Trophoblast cell (in vitro differentiated cells and primary cell): ENCODE data around the gene LRP4.
"Not testable (repeated sequence)": the region's sequence is repeated elsewhere in the genome, so short reads cannot be mapped to it uniquely, and the experiment has no call there.

Experiments used
- DNase-seq, 2 donors: peaks; one replicate each; pipeline ENCODE4 v3.0.0-alpha.2; 2016
- H2AFZ ChIP-seq: 2 replicates; pipeline ENCODE4 v1.6.1; 2013; ENCODE audit warnings: low read length, moderate library complexity, mild to moderate bottlenecking; ENCODE audit not compliant: insufficient read depth, poor library complexity
- H2AK5ac ChIP-seq: 2 replicates; pipeline ENCODE4 v1.6.1; 2013; ENCODE audit warnings: mild to moderate bottlenecking, low read length
- H2BK120ac ChIP-seq: 2 replicates; pipeline ENCODE4 v1.6.1; 2013; ENCODE audit warnings: low read length, mild to moderate bottlenecking, moderate library complexity; ENCODE audit not compliant: insufficient read depth, poor library complexity
- H2BK12ac ChIP-seq: 2 replicates; pipeline ENCODE4 v1.6.1; 2013; ENCODE audit warnings: mild to moderate bottlenecking, low read length, moderate library complexity
- H2BK5ac ChIP-seq: 2 replicates; pipeline ENCODE4 v1.6.1; 2013; ENCODE audit warnings: low read length, low read depth, moderate library complexity, mild to moderate bottlenecking; ENCODE audit not compliant: poor library complexity
- H3K14ac ChIP-seq: 2 replicates; pipeline ENCODE4 v1.6.1; 2013; ENCODE audit warnings: mild to moderate bottlenecking, low read length
- H3K18ac ChIP-seq: 2 replicates; pipeline ENCODE4 v1.6.1; 2013; ENCODE audit warnings: mild to moderate bottlenecking, low read length
- H3K23ac ChIP-seq: 2 replicates; pipeline ENCODE4 v1.6.1; 2013; ENCODE audit warnings: low read length
- H3K27ac ChIP-seq: 2 replicates; pipeline ENCODE4 v1.5.1; 2013; ENCODE audit warnings: low read depth, mild to moderate bottlenecking, inconsistent platforms, low read length, moderate library complexity
- H3K27me3 ChIP-seq: 2 replicates; pipeline ENCODE4 v1.6.1; 2013; ENCODE audit warnings: inconsistent platforms, mild to moderate bottlenecking, low read length, moderate library complexity; ENCODE audit not compliant: insufficient read depth
- H3K36me3 ChIP-seq, 2 experiments: 1 replicate in 1 of 2; 2 replicates in 1 of 2; pipeline ENCODE4 v1.6.1; 2013; ENCODE audit warnings: low read length in 2 of 2, mild to moderate bottlenecking in 2 of 2, moderate library complexity in 1 of 2; ENCODE audit not compliant: insufficient read depth in 2 of 2, control insufficient read depth in 1 of 2
- H3K4ac ChIP-seq: 2 replicates; pipeline ENCODE4 v1.6.1; 2013; ENCODE audit warnings: low read depth, mild to moderate bottlenecking, low read length, moderate library complexity
- H3K4me1 ChIP-seq, 2 experiments: 1 replicate in 1 of 2; 2 replicates in 1 of 2; pipeline ENCODE4 v1.6.1; 2013; ENCODE audit warnings: low read length in 2 of 2, mild to moderate bottlenecking in 2 of 2, moderate library complexity in 1 of 2; ENCODE audit not compliant: insufficient read depth in 2 of 2, control insufficient read depth in 1 of 2
- H3K4me2 ChIP-seq: 2 replicates; pipeline ENCODE4 v1.6.1; 2013; ENCODE audit warnings: inconsistent platforms, mild to moderate bottlenecking, low read length, moderate library complexity
- H3K4me3 ChIP-seq: 2 replicates; pipeline ENCODE4 v1.5.1; 2013; ENCODE audit warnings: mild to moderate bottlenecking, low read depth, low read length, inconsistent platforms
- H3K79me1 ChIP-seq: one replicate; pipeline ENCODE4 v1.6.1; 2013; ENCODE audit warnings: low read length
- H3K79me2 ChIP-seq: 2 replicates; pipeline ENCODE4 v1.6.1; 2013; ENCODE audit warnings: low read length, mild to moderate bottlenecking; ENCODE audit not compliant: control insufficient read depth, insufficient read depth, poor library complexity
- H3K9ac ChIP-seq: 2 replicates; pipeline ENCODE4 v1.6.1; 2013; ENCODE audit warnings: mild to moderate bottlenecking, low read length
- H3K9me3 ChIP-seq: 2 replicates; pipeline ENCODE4 v1.6.1; 2013; ENCODE audit warnings: low read depth, mild to moderate bottlenecking, control low read depth, inconsistent platforms, low read length; ENCODE audit not compliant: insufficient read depth
- H4K12ac ChIP-seq: 2 replicates; pipeline ENCODE4 v1.6.1; 2013; ENCODE audit warnings: low read depth, mild to moderate bottlenecking, low read length, moderate library complexity
- H4K8ac ChIP-seq: 2 replicates; pipeline ENCODE4 v1.6.1; 2013; ENCODE audit warnings: low read depth, mild to moderate bottlenecking, low read length, moderate library complexity
- H4K91ac ChIP-seq: one replicate; pipeline ENCODE4 v1.6.1; 2013; ENCODE audit warnings: low read depth, mild to moderate bottlenecking, low read length, moderate library complexity
- WGBS: extraction: QIAGEN DNeasy Blood & Tissue Kit; methylation state at CpG from one replicate; pipeline ENCODE4 v1.1.7; 2013; ENCODE audit warnings: missing lambda C conversion rate; ENCODE audit not compliant: insufficient read length, insufficient coverage; ENCODE audit errors: extremely low coverage; 5-methylcytosine and 5-hydroxymethylcytosine counted together

The LRP4 gene

GRCh38 chr11:46961886-46962285 is 43.5 kb upstream of the LRP4 start:
- H3K79me2 ChIP-seq, H3K18ac ChIP-seq, H3K4me1 ChIP-seq, H3K23ac ChIP-seq, H3K4ac ChIP-seq, H2BK120ac ChIP-seq, H4K91ac ChIP-seq, H3K79me1 ChIP-seq, DNase-seq, H3K36me3 ChIP-seq, H2AK5ac ChIP-seq, H2BK12ac ChIP-seq, H3K27ac ChIP-seq, H2AFZ ChIP-seq, H2BK5ac ChIP-seq, H3K9me3 ChIP-seq, H4K8ac ChIP-seq, H3K14ac ChIP-seq, H4K12ac ChIP-seq, H3K9ac ChIP-seq, H3K27me3 ChIP-seq, H3K4me3 ChIP-seq, H3K4me2 ChIP-seq: not testable (repeated sequence)
- no CpG with 5 or more reads among the region's 3 CpGs for WGBS

DNA sequence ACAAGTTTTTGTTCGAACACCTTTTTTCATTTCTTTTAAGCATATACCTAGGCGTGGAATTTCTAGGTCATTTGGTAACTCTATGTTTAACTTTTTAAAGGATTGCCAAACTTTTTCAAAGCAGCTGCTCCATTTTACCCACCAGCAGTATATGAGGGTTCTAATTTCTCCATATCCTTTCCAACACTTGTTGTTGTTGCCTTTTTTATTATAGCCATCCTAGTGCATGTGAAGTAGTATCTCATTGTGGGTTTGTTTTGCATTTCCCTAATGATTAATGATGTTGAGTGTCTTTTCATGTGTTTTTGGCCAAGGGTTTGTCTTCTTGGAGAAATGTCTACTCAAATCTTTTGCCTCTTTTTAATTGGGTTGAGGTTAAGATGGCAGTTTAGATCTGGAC is 42.7 kb upstream of the LRP4 start:
- H3K4me1 ChIP-seq = no peaks in the 10 kb centered on the region
- peaks cover 2% of the 10 kb centered on the region for H3K9me3 ChIP-seq
- H4K91ac ChIP-seq = no peak overlapping the region
- no peak overlapping the region for H2BK12ac ChIP-seq
- H2AFZ ChIP-seq = no peak overlapping the region
- H3K79me1 ChIP-seq = no peaks in the 10 kb centered on the region
- no CpG with 5 or more reads among the region's 2 CpGs for WGBS
- H3K27ac ChIP-seq = no peak overlapping the region
- no peak overlapping the region for H3K4me2 ChIP-seq
- H2BK120ac ChIP-seq = no peak overlapping the region
- H4K8ac ChIP-seq = no peak overlapping the region
- H3K4me3 ChIP-seq = no peak overlapping the region
- no peaks in the 10 kb centered on the region for H3K79me2 ChIP-seq
- no peak overlapping the region for H3K14ac ChIP-seq
- no peak overlapping the region for H3K23ac ChIP-seq
- no peak overlapping the region for H3K9ac ChIP-seq
- H3K27me3 ChIP-seq = no peaks in the 10 kb centered on the region
- H3K18ac ChIP-seq = no peak overlapping the region
- no peak overlapping the region for H3K4ac ChIP-seq
- no peak overlapping the region for H4K12ac ChIP-seq
- H3K36me3 ChIP-seq = peaks cover 0 to 5% of the 10 kb centered on the region in 2 experiments
- H2AK5ac ChIP-seq = no peak overlapping the region
- DNase-seq = no peak
- H2BK5ac ChIP-seq = no peak overlapping the region

GRCh38 chr11:46958777-46959176 is 40.4 kb upstream of the LRP4 start:
- Histone ChIP-seq H4K8ac (no peak overlapping the region), H3K9ac (no peak overlapping the region), H2BK5ac (no peak overlapping the region), H4K91ac (no peak overlapping the region), H3K14ac (no peak overlapping the region), H3K27ac (no peak overlapping the region), H3K18ac (no peak overlapping the region), H3K23ac (no peak overlapping the region), H3K27me3 (no peaks in the 10 kb centered on the region), H2BK120ac (no peak overlapping the region), H3K9me3 (peaks cover 2% of the 10 kb centered on the region), H3K79me1 (no peaks in the 10 kb centered on the region), H3K4me1 (no peaks in the 10 kb centered on the region), H3K4me2 (no peak overlapping the region), H2BK12ac (peak overlapping the region; percentile 44), H2AK5ac (no peak overlapping the region), H3K79me2 (no peaks in the 10 kb centered on the region), H3K4ac (no peak overlapping the region), H2AFZ (no peak overlapping the region), H3K4me3 (no peak overlapping the region), H3K36me3 (peaks cover 0 to 5% of the 10 kb centered on the region in 2 experiments), H4K12ac (no peak overlapping the region)
- DNase-seq = no peak
- WGBS = no CpG with 5 or more reads among the region's 1 CpG

GRCh38 chr11:46953093-46953492 is 34.7 kb upstream of the LRP4 start:
- Histone ChIP-seq H4K91ac (no peak overlapping the region), H3K36me3 (peaks cover 0 to 2% of the 10 kb centered on the region in 2 experiments), H4K12ac (no peak overlapping the region), H3K4me2 (no peak overlapping the region), H2BK5ac (no peak overlapping the region), H3K79me2 (no peaks in the 10 kb centered on the region), H2AK5ac (no peak overlapping the region), H2BK120ac (no peak overlapping the region), H3K27ac (no peak overlapping the region), H2AFZ (no peak overlapping the region), H3K4me1 (peaks cover 0 to 2% of the 10 kb centered on the region in 2 experiments), H3K9me3 (no peaks in the 10 kb centered on the region), H3K23ac (no peak overlapping the region), H3K18ac (no peak overlapping the region), H3K27me3 (no peaks in the 10 kb centered on the region), H3K9ac (no peak overlapping the region), H3K4me3 (no peak overlapping the region), H4K8ac (no peak overlapping the region), H3K79me1 (no peaks in the 10 kb centered on the region), H3K4ac (no peak overlapping the region), H3K14ac (no peak overlapping the region), H2BK12ac (no peak overlapping the region)
- DNase-seq = no peak
- WGBS = 100% methylated on average over 3 of the region's 5 CpGs
